ENCODE results near the gene KPTN. TPM values are rescaled to one million over a fixed set of nuclear protein-coding genes. Genes with fewer than 3 reads are reported as not detected.

Gene KPTN
- total and polyA plus RNA-seq, 10 donors, result 3.9 to 36.3 (median 8.7) TPM

DNA sequence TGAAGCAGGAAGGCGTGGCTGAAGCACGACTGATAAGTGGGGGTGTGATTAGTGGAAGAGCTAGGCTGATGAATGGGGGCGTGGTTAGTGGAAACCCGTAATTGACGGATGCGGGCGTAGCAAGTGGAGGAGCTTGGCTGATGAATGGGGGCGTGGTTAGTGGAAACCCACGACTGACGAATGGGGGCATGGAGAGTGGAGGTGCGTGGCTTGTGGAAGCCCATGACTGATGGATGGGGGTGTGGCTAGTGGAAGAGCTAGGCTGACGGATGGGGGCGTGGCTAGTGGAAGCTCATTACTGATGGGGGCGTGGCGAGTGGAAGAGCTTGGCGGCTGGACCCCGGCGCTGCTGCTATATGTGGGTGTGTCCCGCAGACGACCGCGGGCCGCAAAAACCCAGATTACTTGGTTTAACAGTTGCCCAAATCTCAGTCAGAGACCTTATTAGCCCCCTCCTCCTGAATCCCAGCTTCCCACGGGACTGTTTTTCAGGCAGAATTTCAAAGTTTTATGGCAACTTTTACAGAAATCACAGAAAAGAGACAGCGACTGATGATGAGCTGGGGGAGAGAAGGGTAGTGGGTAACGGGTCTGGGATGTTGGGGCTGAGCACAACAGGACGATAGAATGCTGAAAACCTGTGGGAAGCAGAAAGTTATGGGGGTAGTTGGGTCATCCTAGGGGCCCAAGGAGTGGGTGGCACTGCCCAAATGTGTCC is 55.7 kb downstream of the KPTN start:
- DNase-seq, result no peak
- Histone ChIP-seq H3K36me3 (no peaks in the 10 kb centered on the region), H3K9me3 (no peaks in the 10 kb centered on the region), H3K27me3 (replicated peaks in 1 of 7) (peaks cover 0 to 100% (median 73%) of the 10 kb centered on the region in 7 donors), H3K4me1 (peaks cover 11 to 39% (median 25%) of the 10 kb centered on the region in 6 donors), H3K27ac (no peak overlapping the region), H3K4me3 (peak overlapping the region in 1 of 8 donors; percentile 41)
- 1 to 2% (median 1%) methylated on average over 26 to 27 of the region's 27 CpGs for WGBS, 5 donors
- TF ChIP-seq, protein P1, sequence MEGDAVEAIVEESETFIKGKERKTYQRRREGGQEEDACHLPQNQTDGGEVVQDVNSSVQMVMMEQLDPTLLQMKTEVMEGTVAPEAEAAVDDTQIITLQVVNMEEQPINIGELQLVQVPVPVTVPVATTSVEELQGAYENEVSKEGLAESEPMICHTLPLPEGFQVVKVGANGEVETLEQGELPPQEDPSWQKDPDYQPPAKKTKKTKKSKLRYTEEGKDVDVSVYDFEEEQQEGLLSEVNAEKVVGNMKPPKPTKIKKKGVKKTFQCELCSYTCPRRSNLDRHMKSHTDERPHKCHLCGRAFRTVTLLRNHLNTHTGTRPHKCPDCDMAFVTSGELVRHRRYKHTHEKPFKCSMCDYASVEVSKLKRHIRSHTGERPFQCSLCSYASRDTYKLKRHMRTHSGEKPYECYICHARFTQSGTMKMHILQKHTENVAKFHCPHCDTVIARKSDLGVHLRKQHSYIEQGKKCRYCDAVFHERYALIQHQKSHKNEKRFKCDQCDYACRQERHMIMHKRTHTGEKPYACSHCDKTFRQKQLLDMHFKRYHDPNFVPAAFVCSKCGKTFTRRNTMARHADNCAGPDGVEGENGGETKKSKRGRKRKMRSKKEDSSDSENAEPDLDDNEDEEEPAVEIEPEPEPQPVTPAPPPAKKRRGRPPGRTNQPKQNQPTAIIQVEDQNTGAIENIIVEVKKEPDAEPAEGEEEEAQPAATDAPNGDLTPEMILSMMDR (IDR thresholded peaks at IDR 0.05 in 8 of 11, conservative IDR thresholded peaks at IDR 0.05 in 3 of 11), result no peak
- no peak for TF ChIP-seq POLR2AphosphoS5 (IDR thresholded peaks at IDR 0.05)
- intact Hi-C loops (cut with DNase I; ENCODE audit: low total_unique reads), result no loop called here

GRCh38 chr19:47427241-47428176 is 56.5 kb downstream of the KPTN start:
- DNase-seq, result peak; percentile 83
- Histone ChIP-seq H3K4me3 (peak overlapping the region in 1 of 8 donors; percentile 41), H3K9me3 (no peaks in the 10 kb centered on the region), H3K36me3 (no peaks in the 10 kb centered on the region), H3K4me1 (peaks cover 11 to 39% (median 25%) of the 10 kb centered on the region in 6 donors), H3K27ac (no peak overlapping the region), H3K27me3 (replicated peaks in 1 of 7) (peaks cover 0 to 100% (median 74%) of the 10 kb centered on the region in 7 donors)
- WGBS, 5 donors, result 3 to 9% (median 7%) methylated on average over 12 to 17 of the region's 17 CpGs
- TF ChIP-seq POLR2AphosphoS5 (IDR thresholded peaks at IDR 0.05), result no peak
- TF ChIP-seq, protein P1 (IDR thresholded peaks at IDR 0.05 in 8 of 11, conservative IDR thresholded peaks at IDR 0.05 in 3 of 11), result peak; percentile 69 to 94 (median 89)
- intact Hi-C loops (cut with DNase I; ENCODE audit: low total_unique reads), result no loop called here

Other genes with a start within 250 kb of the KPTN start
- gene CCDC9, start 227.7 kb downstream of the KPTN start, total RNA-seq, result 10 to 100 TPM; 13.0 to 43.0 (median 32.6) TPM
- gene CCDC9, start 227.7 kb downstream of the KPTN start, polyA plus RNA-seq, result 10 to 100 TPM; 11.0 to 38.7 (median 15.9) TPM
- gene INAFM1, start 209.3 kb downstream of the KPTN start, total RNA-seq, result 10 to 100 TPM in 4 of 7 donors, 1 to 10 TPM in 3; 3.9 to 19.8 (median 13.8) TPM
- gene INAFM1, start 209.3 kb downstream of the KPTN start, polyA plus RNA-seq, result 10 to 100 TPM in 2 of 3 donors, 1 to 10 TPM in 1; 8.1 to 12.9 (median 11.3) TPM
- gene C5AR1, start 174.4 kb downstream of the KPTN start, total RNA-seq, result 100 to 1,000 TPM in 1 of 7 donors, 10 to 100 TPM in 6; 33.1 to 124 (median 64.0) TPM
- 1 to 10 TPM; 4.0 to 9.4 (median 4.6) TPM for gene C5AR1, start 174.4 kb downstream of the KPTN start, polyA plus RNA-seq
- 10 to 100 TPM; 24.7 to 55.7 (median 28.3) TPM for gene C5AR2, start 152.0 kb downstream of the KPTN start, total RNA-seq
- gene C5AR2, start 152.0 kb downstream of the KPTN start, polyA plus RNA-seq, result 1 to 10 TPM; 1.3 to 2.7 (median 1.5) TPM
- gene DHX34, start 134.9 kb downstream of the KPTN start, total RNA-seq, result 10 to 100 TPM; 19.5 to 34.8 (median 27.0) TPM
- gene DHX34, start 134.9 kb downstream of the KPTN start, polyA plus RNA-seq, result 10 to 100 TPM in 2 of 3 donors, 1 to 10 TPM in 1; 8.4 to 18.5 (median 13.1) TPM
- gene MEIS3, start 64.7 kb downstream of the KPTN start, total RNA-seq, result 10 to 100 TPM in 1 of 7 donors, 1 to 10 TPM in 6; 4.3 to 10.4 (median 8.1) TPM
- 1 to 10 TPM; 5.0 to 6.7 (median 6.2) TPM for gene MEIS3, start 64.7 kb downstream of the KPTN start, polyA plus RNA-seq
- not detected for gene SLC8A2, start 12.3 kb downstream of the KPTN start, total RNA-seq
- under 1 TPM in 2 of 3 donors, not detected in 1; 0.02 to 0.19 TPM for gene SLC8A2, start 12.3 kb downstream of the KPTN start, polyA plus RNA-seq
- gene NAPA, start 30.8 kb upstream of the KPTN start, total RNA-seq, result 100 to 1,000 TPM in 3 of 7 donors, 10 to 100 TPM in 4; 85.8 to 171 (median 98.1) TPM
- gene NAPA, start 30.8 kb upstream of the KPTN start, polyA plus RNA-seq, result 10 to 100 TPM; 51.3 to 64.1 (median 56.6) TPM
- gene ZNF541, start 88.9 kb upstream of the KPTN start, total RNA-seq, result 1 to 10 TPM in 1 of 7 donors, under 1 TPM in 6; 0.34 to 1.2 (median 0.42) TPM
- gene ZNF541, start 88.9 kb upstream of the KPTN start, polyA plus RNA-seq, result under 1 TPM; 0.20 to 0.70 (median 0.50) TPM
- gene BICRA, start 124.9 kb upstream of the KPTN start, total RNA-seq, result 10 to 100 TPM; 10.9 to 21.8 (median 20.1) TPM
- 10 to 100 TPM in 1 of 3 donors, 1 to 10 TPM in 2; 2.2 to 10.2 (median 5.1) TPM for gene BICRA, start 124.9 kb upstream of the KPTN start, polyA plus RNA-seq
- 10 to 100 TPM; 48.9 to 87.7 (median 64.3) TPM for gene EHD2, start 229.2 kb upstream of the KPTN start, total RNA-seq
- 10 to 100 TPM in 2 of 3 donors, 1 to 10 TPM in 1; 6.9 to 18.4 (median 10.6) TPM for gene EHD2, start 229.2 kb upstream of the KPTN start, polyA plus RNA-seq